ENCODE data around the gene CSRP3. TPM values are rescaled to one million over a fixed set of nuclear protein-coding genes. Genes with fewer than 3 reads are reported as not detected.
A peak's percentile ranks its signal among the peaks of the same experiment; 100 is the strongest.

CSRP3 gene
- total and polyA plus RNA-seq, 5 donors from 2014 or later: not detected

- Histone ChIP-seq H3K4me3 (ENCODE audit: low read depth, low read length) (no peak overlapping the region), H3K27ac (ENCODE audit: insufficient read depth, low read length, poor library complexity, severe bottlenecking) (no peak overlapping the region), H3K36me3 (ENCODE audit: control insufficient read depth, insufficient read depth, low read length) (no peaks in the 10 kb centered on the region), H3K27me3 (ENCODE audit: control insufficient read depth, insufficient read depth, low read length) (peaks cover 3% of the 10 kb centered on the region), H3K4me1 (ENCODE audit: control insufficient read depth, insufficient read depth, low read length, poor library complexity, severe bottlenecking) (peaks cover 20% of the 10 kb centered on the region), H3K9me3 (ENCODE audit: control insufficient read depth in 2 of 2, low read length in 2 of 2) (no peaks in the 10 kb centered on the region)
- H3K27me3 Mint-ChIP-seq: peaks cover 25% of the 10 kb centered on the region
- H3K27ac Mint-ChIP-seq: no peak overlapping the region
- H3K4me1 Mint-ChIP-seq: peaks cover 8 to 41% (median 26%) of the 10 kb centered on the region in 4 donors
- peak in 1 of 3 donors; percentile 41 for DNase-seq
- peak overlapping the region; percentile 90 to 96 (median 90) for H3K4me3 Mint-ChIP-seq
- H3K9me3 Mint-ChIP-seq: peaks cover 0 to 2% (median 0%) of the 10 kb centered on the region in 7 donors
- H3K36me3 Mint-ChIP-seq: no peaks in the 10 kb centered on the region
- ATAC-seq (ENCODE audit: low read depth in 2 of 2): no peak
Observed at GRCh38 chr11:19243143-19243542, 41.4 kb upstream of the CSRP3 start.

DNA sequence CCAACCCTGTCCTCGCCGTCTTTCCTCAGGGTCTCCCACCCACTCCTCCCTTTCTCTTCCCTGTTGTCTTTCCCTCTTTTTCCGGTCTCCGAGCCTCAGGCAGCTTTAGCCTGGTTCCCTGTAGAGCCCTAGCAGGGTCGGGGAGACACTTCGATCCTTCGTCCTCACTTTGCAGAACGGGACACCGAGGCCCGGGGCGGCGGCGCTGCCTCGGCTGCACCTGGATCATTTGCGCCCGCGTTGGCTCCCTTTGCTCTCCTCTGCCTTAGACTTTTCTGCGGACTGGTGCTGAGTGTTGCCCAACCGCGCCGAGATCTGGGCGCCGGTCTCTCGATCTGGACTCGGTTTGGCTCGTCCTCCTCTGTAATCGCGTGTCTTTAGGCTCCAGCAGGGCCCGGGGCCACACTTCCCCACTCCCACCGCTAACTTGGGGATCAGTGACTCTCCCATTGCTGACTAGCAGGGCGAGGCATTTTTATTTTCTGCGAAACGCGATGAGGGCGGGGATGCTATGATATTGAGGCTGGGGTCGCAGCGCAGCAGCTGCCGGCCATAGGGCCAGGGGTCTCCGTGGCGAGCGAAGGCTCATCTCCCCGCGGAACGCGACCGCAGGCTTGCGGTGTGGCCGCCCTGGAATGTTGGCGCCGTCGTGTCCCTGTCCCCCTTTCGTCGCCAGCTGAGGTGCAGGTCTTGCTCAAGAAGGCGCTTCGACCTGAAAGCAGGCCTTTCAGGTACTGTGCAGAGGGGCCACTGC, 40.6 kb upstream of the CSRP3 start:
- Histone ChIP-seq H3K27me3 (ENCODE audit: control insufficient read depth, insufficient read depth, low read length) (peaks cover 3% of the 10 kb centered on the region), H3K4me1 (ENCODE audit: control insufficient read depth, insufficient read depth, low read length, poor library complexity, severe bottlenecking) (peaks cover 20% of the 10 kb centered on the region), H3K4me3 (ENCODE audit: low read depth, low read length) (peak overlapping the region; percentile 59), H3K27ac (ENCODE audit: insufficient read depth, low read length, poor library complexity, severe bottlenecking) (no peak overlapping the region), H3K36me3 (ENCODE audit: control insufficient read depth, insufficient read depth, low read length) (no peaks in the 10 kb centered on the region), H3K9me3 (ENCODE audit: control insufficient read depth in 2 of 2, low read length in 2 of 2) (no peaks in the 10 kb centered on the region)
- Mint-ChIP-seq H3K9me3 (peaks cover 0 to 1% (median 0%) of the 10 kb centered on the region in 7 donors), H3K27me3 (peaks cover 25% of the 10 kb centered on the region), H3K4me1 (peaks cover 8 to 41% (median 26%) of the 10 kb centered on the region in 4 donors), H3K27ac (peak overlapping the region in 1 of 3 donors; percentile 9), H3K36me3 (no peaks in the 10 kb centered on the region), H3K4me3 (peak overlapping the region; percentile 90 to 96 (median 90))
- ATAC-seq (ENCODE audit: low read depth in 2 of 2): no peak
- DNase-seq: peak in 1 of 3 donors; percentile 4

- Histone ChIP-seq H3K27me3 (ENCODE audit: control insufficient read depth, insufficient read depth, low read length) (peaks cover 3% of the 10 kb centered on the region), H3K9me3 (ENCODE audit: control insufficient read depth in 2 of 2, low read length in 2 of 2) (no peaks in the 10 kb centered on the region), H3K4me3 (ENCODE audit: low read depth, low read length) (peak overlapping the region; percentile 59), H3K4me1 (ENCODE audit: control insufficient read depth, insufficient read depth, low read length, poor library complexity, severe bottlenecking) (peaks cover 20% of the 10 kb centered on the region), H3K36me3 (ENCODE audit: control insufficient read depth, insufficient read depth, low read length) (no peaks in the 10 kb centered on the region), H3K27ac (ENCODE audit: insufficient read depth, low read length, poor library complexity, severe bottlenecking) (no peak overlapping the region)
- Mint-ChIP-seq H3K27me3 (peaks cover 20% of the 10 kb centered on the region), H3K4me1 (peaks cover 8 to 41% (median 26%) of the 10 kb centered on the region in 4 donors), H3K27ac (no peak overlapping the region), H3K9me3 (peaks cover 0 to 1% (median 0%) of the 10 kb centered on the region in 7 donors), H3K36me3 (no peaks in the 10 kb centered on the region), H3K4me3 (peak overlapping the region; percentile 90 to 96 (median 92))
- ATAC-seq (ENCODE audit: low read depth in 2 of 2): peak; percentile 3 to 18
- DNase-seq: peak; percentile 15 to 64 (median 21)
Observed at GRCh38 chr11:19241260-19242178, 39.7 kb upstream of the CSRP3 start.

- peak within 1 kb of the TSS in 2 of 3 donors; percentile 63 to 71 for H3K27ac Mint-ChIP-seq
Observed at GRCh38 chr11:19240420-19241259, 38.9 kb upstream of the CSRP3 start, which contains the start of gene E2F8. TSS of gene E2F8 (minus strand) at chr11:19240945. CDS start at chr11:19240121, 824 bp downstream.

GRCh38 chr11:19239039-19239438, 37.3 kb upstream of the CSRP3 start:
- H3K9me3 Mint-ChIP-seq: peaks cover 0 to 1% (median 0%) of the 10 kb centered on the region in 7 donors
- peak overlapping the region; percentile 51 to 91 (median 76) for H3K4me3 Mint-ChIP-seq
- no peaks in the 10 kb centered on the region for H3K27me3 ChIP-seq (ENCODE audit: control insufficient read depth, insufficient read depth, low read length)

More at GRCh38 chr11:19240420-19241259, 38.9 kb upstream of the CSRP3 start, which contains the start of gene E2F8:
- Mint-ChIP-seq H3K36me3 (no peaks in the 10 kb centered on the region), H3K27me3 (peaks cover 14% of the 10 kb centered on the region), H3K9me3 (peaks cover 0 to 1% (median 0%) of the 10 kb centered on the region in 7 donors), H3K4me1 (peaks cover 8 to 41% (median 26%) of the 10 kb centered on the region in 4 donors), H3K4me3 (peak within 1 kb of the TSS; percentile 90 to 98 (median 93))
- Histone ChIP-seq H3K9me3 (ENCODE audit: control insufficient read depth in 2 of 2, low read length in 2 of 2) (no peaks in the 10 kb centered on the region), H3K27ac (ENCODE audit: insufficient read depth, low read length, poor library complexity, severe bottlenecking) (no peak within 1 kb of the TSS), H3K36me3 (ENCODE audit: control insufficient read depth, insufficient read depth, low read length) (no peaks in the 10 kb centered on the region), H3K27me3 (ENCODE audit: control insufficient read depth, insufficient read depth, low read length) (peaks cover 3% of the 10 kb centered on the region), H3K4me1 (ENCODE audit: control insufficient read depth, insufficient read depth, low read length, poor library complexity, severe bottlenecking) (peaks cover 20% of the 10 kb centered on the region), H3K4me3 (ENCODE audit: low read depth, low read length) (peak within 1 kb of the TSS; percentile 96)
- ATAC-seq (ENCODE audit: low read depth in 2 of 2): peak; percentile 74 to 81
- DNase-seq: peak; percentile 81 to 94 (median 83)

GRCh38 chr11:19237813-19238212, 36.0 kb upstream of the CSRP3 start:
- Mint-ChIP-seq H3K27me3 (peaks cover 5% of the 10 kb centered on the region), H3K9me3 (peaks cover 0 to 1% (median 0%) of the 10 kb centered on the region in 7 donors), H3K27ac (no peak overlapping the region), H3K36me3 (no peaks in the 10 kb centered on the region), H3K4me3 (no peak overlapping the region), H3K4me1 (peaks cover 8 to 38% (median 20%) of the 10 kb centered on the region in 4 donors)
- no peaks in the 10 kb centered on the region for H3K9me3 ChIP-seq (ENCODE audit: control insufficient read depth in 2 of 2, low read length in 2 of 2)
- H3K4me3 ChIP-seq (ENCODE audit: low read depth, low read length): no peak overlapping the region
- peaks cover 20% of the 10 kb centered on the region for H3K4me1 ChIP-seq (ENCODE audit: control insufficient read depth, insufficient read depth, low read length, poor library complexity, severe bottlenecking)
- H3K27ac ChIP-seq (ENCODE audit: insufficient read depth, low read length, poor library complexity, severe bottlenecking): no peak overlapping the region
- no peaks in the 10 kb centered on the region for H3K27me3 ChIP-seq (ENCODE audit: control insufficient read depth, insufficient read depth, low read length)
- no peak for DNase-seq
- H3K36me3 ChIP-seq (ENCODE audit: control insufficient read depth, insufficient read depth, low read length): no peaks in the 10 kb centered on the region
- no peak for ATAC-seq (ENCODE audit: low read depth in 2 of 2)

More at GRCh38 chr11:19239039-19239438, 37.3 kb upstream of the CSRP3 start:
- H3K36me3 ChIP-seq (ENCODE audit: control insufficient read depth, insufficient read depth, low read length): no peaks in the 10 kb centered on the region
- H3K4me1 Mint-ChIP-seq: peaks cover 8 to 49% (median 26%) of the 10 kb centered on the region in 4 donors
- H3K36me3 Mint-ChIP-seq: no peaks in the 10 kb centered on the region
- ATAC-seq (ENCODE audit: low read depth in 2 of 2) (no peak), DNase-seq (peak in 1 of 3 donors; percentile 22)
- no peak overlapping the region for H3K27ac ChIP-seq (ENCODE audit: insufficient read depth, low read length, poor library complexity, severe bottlenecking)
- peak overlapping the region; percentile 10 to 22 (median 19) for H3K27ac Mint-ChIP-seq
- peaks cover 20% of the 10 kb centered on the region for H3K4me1 ChIP-seq (ENCODE audit: control insufficient read depth, insufficient read depth, low read length, poor library complexity, severe bottlenecking)
- peak overlapping the region; percentile 21 for H3K4me3 ChIP-seq (ENCODE audit: low read depth, low read length)
- H3K9me3 ChIP-seq (ENCODE audit: control insufficient read depth in 2 of 2, low read length in 2 of 2): no peaks in the 10 kb centered on the region
- peaks cover 12% of the 10 kb centered on the region for H3K27me3 Mint-ChIP-seq
